Esophagus (tissue), 2 donors: ENCODE results near the gene FIBCD1. TPM values are rescaled to one million over a fixed set of nuclear protein-coding genes. Genes with fewer than 3 reads are reported as not detected.

ENCODE experiments used
- H3K27ac ChIP-seq, 2 donors: one replicate each; pipeline ENCODE4 v1.5.1; 2013; ENCODE audit warnings: low read depth in 2 of 2, mild to moderate bottlenecking in 2 of 2, inconsistent platforms in 1 of 2, low read length in 1 of 2, moderate library complexity in 1 of 2
- H3K27me3 ChIP-seq, 2 donors: one replicate each; pipeline ENCODE4 v1.6.1; 2013; ENCODE audit warnings: low read length in 2 of 2, control low read depth in 1 of 2, mild to moderate bottlenecking in 1 of 2; ENCODE audit not compliant: insufficient read depth in 2 of 2, control insufficient read depth in 1 of 2
- H3K36me3 ChIP-seq, 2 donors: one replicate each; pipeline ENCODE4 v1.6.1; 2013; ENCODE audit warnings: low read length in 1 of 2; ENCODE audit not compliant: control insufficient read depth in 2 of 2, insufficient read depth in 2 of 2
- H3K4me1 ChIP-seq, 2 donors: one replicate each; pipeline ENCODE4 v1.6.1; 2013; ENCODE audit warnings: low read length in 1 of 2; ENCODE audit not compliant: control insufficient read depth in 2 of 2, insufficient read depth in 2 of 2
- H3K4me3 ChIP-seq, 2 donors: one replicate each; pipeline ENCODE4 v1.5.1; 2013; ENCODE audit warnings: low read length in 2 of 2, mild to moderate bottlenecking in 2 of 2, low read depth in 1 of 2, moderate library complexity in 1 of 2
- H3K9me3 ChIP-seq, 2 donors: one replicate each; pipeline ENCODE4 v1.6.1; 2013; ENCODE audit warnings: mild to moderate bottlenecking in 2 of 2, low read depth in 1 of 2, low read length in 1 of 2, moderate library complexity in 1 of 2; ENCODE audit not compliant: control insufficient read depth in 2 of 2, insufficient read depth in 1 of 2
- WGBS, 2 donors: extraction: QIAGEN DNeasy Blood & Tissue Kit; methylation state at CpG; one replicate each; pipeline ENCODE4 v1.1.7; 2013; 5-methylcytosine and 5-hydroxymethylcytosine counted together
- polyA plus RNA-seq, 2 donors: library from polyadenylated mRNA; stranded (reverse); fragments of 200-250 nt; gene quantifications; one replicate each; pipeline ENCODE4 v1.2.3, GENCODE V29; 2013
- donor health status: healthy with polysubstance abuse.
- donor health status: Bipolar disorder and iron deficiency.

Gene FIBCD1
- polyA plus RNA-seq, 2 donors = 0.06 to 0.24 TPM

DNA sequence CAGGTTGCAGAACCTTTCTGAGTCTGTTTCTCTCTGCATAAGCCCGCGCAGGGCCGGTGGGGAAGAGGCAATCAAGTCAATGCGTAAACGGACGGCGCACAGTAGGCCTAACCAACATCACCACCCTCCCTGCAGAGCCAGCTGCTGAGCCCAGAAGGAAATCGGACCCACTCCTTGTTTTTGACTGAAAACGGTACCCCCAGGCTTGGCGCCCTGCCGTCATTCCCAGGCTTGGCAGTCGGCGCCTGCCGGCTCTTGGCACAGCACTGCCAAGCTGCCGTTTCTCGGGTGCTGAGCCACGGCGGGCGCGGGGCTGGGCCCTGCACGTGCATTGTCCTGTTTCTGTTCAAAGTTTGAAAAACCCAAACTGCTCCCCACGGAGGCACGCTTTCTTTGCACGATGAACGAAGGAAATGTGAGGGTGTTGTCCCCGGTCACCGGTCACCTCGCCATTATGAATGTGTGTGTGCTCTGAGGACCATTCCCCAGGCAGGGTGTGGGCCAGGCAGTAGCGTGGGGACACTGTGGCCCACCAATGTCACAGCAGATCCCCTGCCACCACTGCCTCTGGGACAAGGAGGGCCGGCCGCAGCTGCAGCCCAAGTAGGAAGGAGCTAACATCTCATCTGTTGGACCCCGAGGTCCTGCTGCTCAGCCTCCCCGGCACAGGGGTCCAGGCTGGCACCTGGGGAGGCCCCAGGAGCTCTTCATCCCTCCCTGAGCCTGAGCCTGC lies 20.1 kb downstream of the FIBCD1 start:
- Histone ChIP-seq H3K4me1 (no peaks in the 10 kb centered on the region), H3K27me3 (peaks cover 0 to 8% of the 10 kb centered on the region in 2 donors), H3K27ac (no peak overlapping the region), H3K4me3 (no peak overlapping the region), H3K36me3 (no peaks in the 10 kb centered on the region), H3K9me3 (no peaks in the 10 kb centered on the region)
- 52 to 56% methylated on average over 33 of the region's 33 CpGs for WGBS, 2 donors

DNA sequence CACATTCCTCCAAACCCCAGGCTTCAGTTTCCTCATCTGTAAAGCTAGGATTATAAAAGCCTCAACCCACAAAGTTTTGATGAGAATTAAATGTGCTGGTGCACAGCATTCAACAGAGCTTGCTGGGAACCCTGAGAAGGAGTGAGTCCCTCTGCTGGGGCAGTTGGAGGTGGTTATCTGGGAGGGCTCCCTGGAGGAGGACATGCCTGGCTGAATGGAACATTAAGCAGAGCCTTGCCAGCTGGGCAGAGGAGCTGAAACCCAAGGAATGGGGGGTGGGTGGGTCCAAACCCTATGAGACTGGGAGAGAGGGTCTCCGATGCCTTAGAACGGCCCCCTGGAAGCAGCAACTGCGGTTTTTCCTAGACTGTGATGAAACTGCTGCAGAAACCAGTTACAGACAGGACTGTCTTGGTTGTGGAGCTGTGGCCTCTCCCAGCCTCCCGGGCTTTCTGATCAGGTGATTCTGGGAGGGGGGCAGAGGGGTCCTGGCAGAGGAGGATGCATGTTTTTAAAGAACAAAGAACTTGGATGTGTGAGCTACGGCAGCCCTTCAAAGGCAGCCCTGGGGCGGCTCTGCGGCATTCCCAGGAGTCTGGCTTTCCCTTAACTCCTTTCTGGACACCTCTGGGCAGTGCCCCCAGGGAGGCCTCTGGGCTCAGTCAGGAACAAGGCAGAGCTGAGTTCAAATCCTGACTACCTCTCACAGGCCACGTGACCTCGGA lies 20.8 kb downstream of the FIBCD1 start:
- H3K27ac ChIP-seq = no peak overlapping the region
- no peaks in the 10 kb centered on the region for H3K9me3 ChIP-seq
- WGBS, 2 donors = 41 to 58% methylated on average over 9 of the region's 9 CpGs
- H3K36me3 ChIP-seq = no peaks in the 10 kb centered on the region
- no peak overlapping the region for H3K4me3 ChIP-seq
- H3K4me1 ChIP-seq = no peaks in the 10 kb centered on the region
- H3K27me3 ChIP-seq = peaks cover 0 to 8% of the 10 kb centered on the region in 2 donors

DNA sequence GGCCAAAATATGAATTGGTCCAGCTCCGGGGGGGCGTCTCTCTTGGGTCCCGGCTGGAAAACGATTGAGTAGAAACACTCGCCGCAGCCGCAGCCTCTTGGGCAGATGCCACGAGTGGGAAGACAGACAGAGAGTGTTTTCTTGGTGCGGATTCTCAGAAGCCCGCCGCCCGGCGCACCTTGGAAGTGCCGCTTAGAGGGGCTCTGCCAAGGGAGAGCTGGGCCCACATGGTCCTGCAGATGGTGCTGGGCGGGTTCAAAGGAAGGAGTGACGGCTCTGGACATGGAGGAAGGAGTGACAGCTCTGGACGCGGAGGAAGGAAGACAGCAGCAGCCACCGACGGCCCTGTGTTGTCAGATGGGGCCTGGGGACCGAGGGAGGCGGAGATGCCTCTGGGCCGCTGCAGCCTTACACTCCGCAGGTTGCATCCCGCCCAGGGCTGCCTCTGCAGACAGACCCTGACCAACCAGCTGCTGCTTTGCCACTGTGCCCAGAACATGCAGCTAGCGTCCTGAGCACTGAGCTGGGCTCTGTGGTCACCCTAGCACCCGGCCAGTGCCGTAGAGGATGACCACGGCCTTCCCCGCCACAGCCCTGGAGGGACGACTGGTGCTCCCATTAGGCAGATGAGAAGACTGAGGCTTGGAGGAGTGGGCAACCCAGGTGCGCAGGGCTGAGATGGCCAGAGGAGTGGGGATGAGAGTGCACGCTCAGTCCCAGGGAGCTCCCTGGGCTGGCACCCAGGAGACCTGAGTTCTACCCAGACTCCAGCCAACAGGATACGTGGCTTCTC lies 21.7 kb downstream of the FIBCD1 start:
- 73 to 78% methylated on average over 34 of the region's 34 CpGs for WGBS, 2 donors
- peaks cover 0 to 8% of the 10 kb centered on the region in 2 donors for H3K27me3 ChIP-seq

DNA sequence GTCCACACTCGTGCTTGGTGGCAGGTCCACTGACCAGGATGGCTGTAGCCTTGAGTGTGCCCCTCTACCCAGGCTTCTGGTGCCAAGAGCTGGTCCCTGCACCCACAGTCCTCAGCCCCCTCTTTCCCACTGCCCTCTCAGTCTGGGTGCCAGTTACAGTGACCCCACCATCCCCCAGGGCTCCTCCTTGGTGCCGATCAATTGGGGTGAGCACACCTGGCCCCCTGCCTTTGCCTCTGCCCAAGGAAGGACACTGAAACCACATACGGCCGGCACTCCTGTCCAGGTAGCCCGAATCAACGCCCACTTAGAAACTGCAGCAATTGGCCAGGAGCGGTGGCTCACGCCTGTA lies 24.0 kb downstream of the FIBCD1 start:
- Histone ChIP-seq H3K4me3 (no peak overlapping the region), H3K4me1 (peaks cover 0 to 2% of the 10 kb centered on the region in 2 donors), H3K27me3 (peaks cover 0 to 8% of the 10 kb centered on the region in 2 donors), H3K36me3 (no peaks in the 10 kb centered on the region), H3K27ac (no peak overlapping the region), H3K9me3 (no peaks in the 10 kb centered on the region)
- 84% methylated on average over 8 of the region's 8 CpGs for WGBS, 2 donors

More for the DNA sequence above, 21.7 kb downstream of the FIBCD1 start:
- H3K4me3 ChIP-seq = no peak overlapping the region
- H3K27ac ChIP-seq = no peak overlapping the region
- no peaks in the 10 kb centered on the region for H3K9me3 ChIP-seq
- H3K36me3 ChIP-seq = no peaks in the 10 kb centered on the region
- no peaks in the 10 kb centered on the region for H3K4me1 ChIP-seq

DNA sequence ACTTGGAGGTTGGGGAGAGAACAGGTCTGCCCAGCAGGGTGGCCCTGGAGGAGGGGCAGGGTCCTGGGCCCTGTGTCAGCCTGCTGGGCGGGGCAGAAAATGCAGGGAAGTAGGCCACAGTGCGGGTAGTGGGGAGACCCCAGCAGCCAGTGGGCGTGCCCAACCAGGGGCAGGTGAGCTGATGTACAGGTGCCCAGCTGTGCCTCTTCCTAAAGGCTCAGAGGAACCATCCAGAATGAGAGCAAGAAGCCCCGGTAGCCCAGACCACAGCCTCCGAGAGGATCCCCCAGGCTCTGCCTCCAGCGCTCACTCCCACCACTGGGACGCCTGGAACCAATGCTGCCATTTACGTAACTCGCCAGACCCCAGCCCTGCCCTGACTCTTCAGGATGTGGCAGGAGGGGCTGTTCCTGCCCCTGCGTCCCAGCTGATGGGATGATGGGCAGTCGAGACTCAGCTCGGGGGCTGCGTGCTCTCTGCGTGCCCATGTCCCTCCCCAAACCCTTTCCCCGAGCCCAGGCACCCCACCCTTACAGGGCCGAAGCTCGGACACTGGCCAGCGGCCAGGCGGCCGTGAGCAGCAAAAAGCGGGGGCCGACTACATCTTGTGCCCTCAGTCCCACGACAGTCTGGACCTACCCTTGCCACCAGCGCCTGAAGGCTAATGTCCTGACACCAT lies 24.5 kb downstream of the FIBCD1 start:
- Histone ChIP-seq H3K4me1 (peaks cover 0 to 2% of the 10 kb centered on the region in 2 donors), H3K4me3 (no peak overlapping the region), H3K27ac (no peak overlapping the region), H3K27me3 (peaks cover 0 to 7% of the 10 kb centered on the region in 2 donors), H3K36me3 (no peaks in the 10 kb centered on the region), H3K9me3 (no peaks in the 10 kb centered on the region)
- 79% methylated on average over 23 to 24 of the region's 24 CpGs for WGBS, 2 donors

DNA sequence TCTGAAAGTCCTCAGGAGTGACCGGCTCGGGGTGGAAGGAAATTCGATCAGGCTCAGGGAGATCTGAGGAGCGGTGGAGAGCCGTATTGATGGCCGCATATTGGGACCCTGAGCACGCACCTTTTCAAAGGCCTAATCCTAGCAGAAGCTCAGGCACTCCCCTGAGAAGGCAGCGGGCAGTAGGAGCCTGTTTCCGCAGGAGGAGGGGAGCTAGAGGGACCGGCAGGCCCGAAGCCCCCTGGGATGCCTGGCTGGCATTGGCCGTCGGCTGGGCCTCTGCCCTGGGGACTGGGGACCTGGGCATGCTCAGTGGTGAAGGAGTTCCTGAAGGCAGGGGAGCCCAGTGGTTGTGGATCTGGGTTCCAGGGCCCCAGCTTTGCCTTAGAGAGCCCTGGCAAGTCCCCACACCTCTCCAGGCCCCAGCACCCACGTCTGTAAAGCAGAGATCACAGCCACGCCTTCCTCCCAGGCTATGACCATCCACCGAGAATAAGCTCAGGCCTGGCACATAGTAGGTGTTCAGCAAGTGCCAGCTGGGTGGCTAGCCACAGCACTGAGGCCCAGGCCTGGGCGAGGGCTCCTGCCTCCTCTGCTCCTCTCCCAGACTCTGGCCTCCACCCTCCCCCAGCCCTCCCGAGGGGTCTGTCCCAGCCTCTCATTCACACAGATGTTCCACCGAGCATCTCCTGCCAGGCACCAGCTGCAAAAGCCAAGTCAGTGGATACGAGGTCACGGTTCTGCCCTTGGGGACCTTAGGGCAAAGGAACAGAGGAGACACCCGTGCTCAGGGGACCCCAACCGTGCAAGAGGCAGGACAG lies 25.2 kb downstream of the FIBCD1 start:
- Histone ChIP-seq H3K9me3 (no peaks in the 10 kb centered on the region), H3K36me3 (no peaks in the 10 kb centered on the region), H3K4me3 (no peak overlapping the region), H3K27ac (peak overlapping the region; percentile 4 to 5), H3K4me1 (peaks cover 0 to 2% of the 10 kb centered on the region in 2 donors), H3K27me3 (peaks cover 0 to 2% of the 10 kb centered on the region in 2 donors)
- 48% methylated on average over 22 to 23 of the region's 23 CpGs for WGBS, 2 donors

DNA sequence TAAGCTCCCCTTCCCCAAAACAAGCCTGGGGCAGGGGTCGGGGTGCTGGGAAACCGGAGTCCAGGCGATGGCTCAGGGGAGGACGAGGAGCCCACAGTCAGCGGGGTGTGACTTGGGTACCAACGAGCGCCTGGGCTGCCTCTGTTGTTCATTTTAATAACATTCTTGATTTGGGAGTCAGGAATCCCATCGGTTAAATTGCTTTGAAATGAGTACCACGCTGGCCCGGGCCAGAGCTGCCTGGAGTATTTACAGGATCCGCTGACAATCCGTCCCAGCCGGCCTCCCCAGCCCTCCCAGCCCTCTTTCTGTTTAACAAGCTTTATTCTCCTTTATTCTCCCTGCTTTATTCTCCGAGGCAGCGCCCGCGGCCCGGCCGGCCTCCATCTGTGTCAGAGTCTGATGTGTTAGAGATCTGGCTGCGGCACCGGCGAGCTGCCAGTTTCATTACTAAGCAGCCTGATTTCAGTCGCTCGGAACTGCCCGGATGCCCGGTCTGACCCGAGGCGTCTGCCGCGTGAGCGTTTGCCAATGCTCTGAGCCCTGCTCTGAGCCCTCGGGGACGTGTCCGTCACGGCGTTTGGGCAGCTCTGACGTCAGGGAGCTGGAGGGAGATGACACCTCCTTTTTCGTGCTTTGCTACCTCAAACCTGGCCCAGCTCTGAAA lies 26.0 kb downstream of the FIBCD1 start:
- 30 to 37% methylated on average over 35 to 38 of the region's 38 CpGs for WGBS, 2 donors
- H3K4me3 ChIP-seq = no peak overlapping the region
- H3K27ac ChIP-seq = peak overlapping the region; percentile 5 to 26
- H3K36me3 ChIP-seq = no peaks in the 10 kb centered on the region
- H3K9me3 ChIP-seq = no peaks in the 10 kb centered on the region
- H3K27me3 ChIP-seq = peaks cover 0 to 2% of the 10 kb centered on the region in 2 donors
- peaks cover 0 to 2% of the 10 kb centered on the region in 2 donors for H3K4me1 ChIP-seq

DNA sequence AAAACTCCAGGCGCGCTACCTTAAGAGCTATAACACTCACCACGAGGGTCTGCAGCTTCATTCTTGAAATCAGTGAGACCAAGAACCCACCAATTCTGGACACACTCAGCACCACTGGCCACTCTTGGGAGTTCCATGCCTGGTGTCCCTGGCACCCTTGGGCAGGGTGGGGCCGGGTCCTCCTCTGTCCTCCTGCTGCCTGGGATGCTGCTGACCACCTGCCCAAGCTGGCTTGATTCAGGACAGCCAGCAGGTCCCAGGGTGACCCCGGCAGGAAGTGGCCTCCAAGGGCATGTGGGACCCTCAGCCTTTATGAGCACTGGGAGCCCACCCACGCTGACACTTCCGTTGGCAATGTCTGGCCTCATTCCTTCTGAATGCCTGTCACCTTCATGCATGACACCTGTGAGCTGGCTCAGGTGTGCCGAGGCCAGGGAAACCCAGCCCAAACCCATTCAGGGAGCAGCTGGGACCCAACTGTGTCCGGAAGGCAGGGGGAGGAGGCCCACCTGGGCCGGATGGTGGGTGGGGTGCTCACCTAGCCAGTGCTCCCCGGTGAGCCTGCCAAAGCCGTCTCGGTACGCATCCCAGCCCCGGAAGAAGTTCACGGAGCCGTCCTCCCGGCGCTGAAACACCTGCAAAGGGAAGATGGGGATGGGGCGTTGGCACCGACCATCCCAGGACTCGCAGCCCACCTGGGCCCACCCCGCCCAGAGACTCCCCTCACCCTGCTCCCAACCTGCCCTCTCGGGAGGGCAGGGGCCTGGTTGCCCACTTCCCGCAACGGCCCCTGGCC lies 27.6 kb downstream of the FIBCD1 start:
- Histone ChIP-seq H3K4me3 (no peak overlapping the region), H3K27ac (no peak overlapping the region), H3K9me3 (no peaks in the 10 kb centered on the region), H3K36me3 (no peaks in the 10 kb centered on the region), H3K27me3 (no peaks in the 10 kb centered on the region), H3K4me1 (peaks cover 0 to 2% of the 10 kb centered on the region in 2 donors)
- WGBS, 2 donors = 86 to 89% methylated on average over 26 of the region's 26 CpGs
